HepG2 (cell line): ENCODE data around the gene FGD4. TPM values are rescaled to one million over a fixed set of nuclear protein-coding genes. Genes with fewer than 3 reads are reported as not detected.
A peak's percentile ranks its signal among the peaks of the same experiment; 100 is the strongest.

ENCODE experiments used
- ATF4 ChIP-seq, 2 experiments: fragments of 450-650 bp in 1 of 2; sonication (generic) in 1 of 2; formaldehyde crosslinking; IDR thresholded peaks; 2 replicates each; pipeline versions ENCODE4 v1.5.0 to v1.8.0; 2020 to 2022; ENCODE audit warnings: mild to moderate bottlenecking in 1 of 2, missing genetic modification reagents in 1 of 2
- HBP1 ChIP-seq: IDR thresholded peaks from 2 replicates; pipeline ENCODE4 v1.6.1; 2016; ENCODE audit warnings: low read depth, control low read depth
- HMGXB4 ChIP-seq, 2 experiments: sonication (generic) in 1 of 2; formaldehyde crosslinking in 1 of 2; IDR thresholded peaks; 2 replicates each; pipeline versions ENCODE4 v1.4.0 to v1.6.1; 2018 to 2020; ENCODE audit warnings: missing genetic modification reagents in 2 of 2, borderline replicate concordance in 1 of 2, low read depth in 1 of 2, mild to moderate bottlenecking in 1 of 2, missing biosample characterization in 1 of 2
- HNF1A ChIP-seq, 2 experiments: sonication (generic) in 1 of 2; formaldehyde crosslinking in 1 of 2; IDR thresholded peaks; 2 replicates each; pipeline versions ENCODE4 v1.4.0 to v1.6.1; 2016 to 2020; ENCODE audit warnings: borderline replicate concordance in 1 of 2, low read depth in 1 of 2, mild to moderate bottlenecking in 1 of 2, missing genetic modification reagents in 1 of 2
- HNF1B ChIP-seq: sonication (generic); formaldehyde crosslinking; IDR thresholded peaks from 2 replicates; pipeline ENCODE4 v1.5.1; 2020; ENCODE audit warnings: mild to moderate bottlenecking, moderate library complexity, missing genetic modification reagents
- NCOA2 ChIP-seq: sonication (generic); formaldehyde crosslinking; IDR thresholded peaks from 2 replicates; pipeline ENCODE4 v1.8.0; 2022; ENCODE audit warnings: inconsistent platforms
- RBM22 ChIP-seq: fragments of 200-400 bp; formaldehyde crosslinking; optimal IDR thresholded peaks from 2 replicates; pipeline ENCODE3; 2017; ENCODE audit warnings: mild to moderate bottlenecking, low read length, moderate library complexity
- TCF7 ChIP-seq: sonication (generic); IDR thresholded peaks from 2 replicates; pipeline ENCODE4 v1.6.1; 2016; ENCODE audit warnings: antibody characterized with exemption, low read depth
- ZNF224 ChIP-seq: sonication (generic); formaldehyde crosslinking; IDR thresholded peaks from 2 replicates; pipeline ENCODE4 v1.5.0; 2020; ENCODE audit warnings: mild to moderate bottlenecking, missing genetic modification reagents
- ZNF331 ChIP-seq: sonication (generic); formaldehyde crosslinking; IDR thresholded peaks from 2 replicates; pipeline ENCODE4 v1.4.0; 2020; ENCODE audit warnings: missing genetic modification reagents
- ZNF609 ChIP-seq: sonication (generic); formaldehyde crosslinking; IDR thresholded peaks from 2 replicates; pipeline ENCODE4 v1.4.0; 2020; ENCODE audit warnings: mild to moderate bottlenecking, missing genetic modification reagents, borderline replicate concordance
- polyA plus RNA-seq, 8 experiments: library from polyadenylated mRNA; depleted of rRNA in 3 of 8; stranded (reverse) in 7 of 8; unstranded in 1 of 8; fragments of >200 nt; fragmentation: Illumina TruSeq in 4 of 8; extraction: Trizol in 4 of 8; gene quantifications; 2 replicates each; pipeline versions ENCODE4 v1.2.1 to v1.2.3, GENCODE V29; 2011 to 2016; ENCODE audit warnings: low read depth in 4 of 8, missing spikeins in 1 of 8, mixed read lengths in 1 of 8; ENCODE audit not compliant: insufficient read depth in 1 of 8
- total RNA-seq, 5 experiments: library from RNA; depleted of rRNA; stranded (reverse); fragments of >200 nt; fragmentation: Illumina TruSeq; extraction: Trizol; gene quantifications; 2 replicates each; pipeline ENCODE4 v1.2.3, GENCODE V29; 2016; ENCODE audit warnings: low read depth in 1 of 5

The FGD4 gene
- total and polyA plus RNA-seq, 2 of the 13 experiments (the other 11 are each of a cell fraction or from before 2014, with no cell fraction given), result 4.6 to 6.6 TPM

GRCh38 chr12:32533971-32534590 lies 134.7 kb downstream of the FGD4 start (continued):
- TF ChIP-seq ATF4 (CRISPR knock-in tag; IDR thresholded peaks at IDR 0.05) (peak in 1 of 2 experiments; percentile 85; a peak in 2 of 4 replicates), RBM22 (no peak), TCF7 (peak; percentile 37; the same call in 1 of the 2 replicates), HNF1B (peak; percentile 86), NCOA2 (CRISPR knock-in tag) (peak; percentile 77), ZNF331 (CRISPR knock-in tag) (peak; percentile 62), HMGXB4 (CRISPR knock-in tag; IDR thresholded peaks at IDR 0.05; ENCODE audit: borderline replicate concordance in 1 of 2, low read depth in 1 of 2) (no peak; a peak in 1 of 4 replicates), HNF1A (IDR thresholded peaks at IDR 0.05; ENCODE audit: low read depth) (no peak), HNF1A (CRISPR knock-in tag; IDR thresholded peaks at IDR 0.05; ENCODE audit: borderline replicate concordance) (peak; percentile 43; the same call in 1 of the 2 replicates), ZNF609 (CRISPR knock-in tag) (peak; percentile 68; the same call in 1 of the 2 replicates), HBP1 (peak; percentile 54; the same call in 1 of the 2 replicates), ZNF224 (CRISPR knock-in tag) (no peak)
